SJSA1 (cell line): Measurements from ENCODE around the gene CAPNS1. TPM values are rescaled to one million over a fixed set of nuclear protein-coding genes. Genes with fewer than 3 reads are reported as not detected.
A peak's percentile ranks its signal among the peaks of the same experiment; 100 is the strongest.

Source experiments
- DNase-seq, 2 experiments: peaks; one replicate each; pipeline ENCODE4 v3.0.0-alpha.2; 2015 to 2020; ENCODE audit warnings: low spot score in 2 of 2, low read depth in 1 of 2
- H3K27ac ChIP-seq: fragments of 250-450 bp; sonication (Bioruptor Pico); 2 replicates; pipeline ENCODE4 v1.5.1; 2020; ENCODE audit warnings: mild to moderate bottlenecking, moderate library complexity
- H3K27me3 ChIP-seq: fragments of 250-450 bp; sonication (Bioruptor Pico); replicated peaks from 2 replicates; pipeline ENCODE4 v1.5.1; 2020; ENCODE audit warnings: mild to moderate bottlenecking, moderate library complexity
- H3K36me3 ChIP-seq: fragments of 250-450 bp; sonication (Bioruptor Pico); 2 replicates; pipeline ENCODE4 v1.5.1; 2020; ENCODE audit warnings: mild to moderate bottlenecking
- H3K4me1 ChIP-seq: fragments of 250-450 bp; sonication (Bioruptor Pico); replicated peaks from 2 replicates; pipeline ENCODE4 v1.6.1; 2021; ENCODE audit warnings: mild to moderate bottlenecking
- H3K4me3 ChIP-seq: fragments of 250-450 bp; sonication (Bioruptor Pico); 2 replicates; pipeline ENCODE4 v1.5.1; 2020; ENCODE audit warnings: mild to moderate bottlenecking
- H3K9me3 ChIP-seq: fragments of 250-450 bp; sonication (Bioruptor Pico); replicated peaks from 2 replicates; pipeline ENCODE4 v1.5.1; 2020; ENCODE audit warnings: mild to moderate bottlenecking
- total RNA-seq: library from RNA; depleted of rRNA; stranded (reverse); fragments of >200 nt; shearing (Covaris generic); gene quantifications from 2 replicates; pipeline ENCODE4 v1.2.3, GENCODE V29; 2014; rRNA removed

CAPNS1 gene
- total RNA-seq = 241 and 466 TPM in 2 replicates

- no peaks in the 10 kb centered on the region for H3K27me3 ChIP-seq
- H3K9me3 ChIP-seq = no peaks in the 10 kb centered on the region
- DNase-seq = peak; percentile 93 to 97
- H3K4me3 ChIP-seq = peak within 1 kb of the TSS; percentile 73
- peak within 1 kb of the TSS; percentile 93 for H3K27ac ChIP-seq
- H3K36me3 ChIP-seq = peaks cover 33% of the 10 kb centered on the region
- H3K4me1 ChIP-seq = peaks cover 24% of the 10 kb centered on the region
Observed at GRCh38 chr19:36139473-36140303, at the start of gene CAPNS1. TSS of gene CAPNS1 (plus strand) at chr19:36140066. CDS start at chr19:36141012, 946 bp downstream.

GRCh38 chr19:36090910-36091695 is 48.8 kb upstream of the CAPNS1 start:
- H3K36me3 ChIP-seq = peaks cover 85% of the 10 kb centered on the region
- H3K27me3 ChIP-seq = no peaks in the 10 kb centered on the region
- DNase-seq = no peak
- no peaks in the 10 kb centered on the region for H3K9me3 ChIP-seq
- no peak overlapping the region for H3K27ac ChIP-seq
- no peak overlapping the region for H3K4me3 ChIP-seq
- no peaks in the 10 kb centered on the region for H3K4me1 ChIP-seq

GRCh38 chr19:36092566-36092965 is 47.3 kb upstream of the CAPNS1 start:
- H3K9me3 ChIP-seq = no peaks in the 10 kb centered on the region
- no peaks in the 10 kb centered on the region for H3K4me1 ChIP-seq
- H3K4me3 ChIP-seq = no peak overlapping the region
- no peak for DNase-seq
- H3K36me3 ChIP-seq = peaks cover 85% of the 10 kb centered on the region
- no peaks in the 10 kb centered on the region for H3K27me3 ChIP-seq
- no peak overlapping the region for H3K27ac ChIP-seq

GRCh38 chr19:36093146-36093662 is 46.7 kb upstream of the CAPNS1 start:
- H3K4me3 ChIP-seq = no peak overlapping the region
- H3K27me3 ChIP-seq = no peaks in the 10 kb centered on the region
- no peaks in the 10 kb centered on the region for H3K9me3 ChIP-seq
- no peak for DNase-seq
- H3K4me1 ChIP-seq = no peaks in the 10 kb centered on the region
- peaks cover 82% of the 10 kb centered on the region for H3K36me3 ChIP-seq
- no peak overlapping the region for H3K27ac ChIP-seq

GRCh38 chr19:36093687-36094086 is 46.2 kb upstream of the CAPNS1 start:
- H3K9me3 ChIP-seq = no peaks in the 10 kb centered on the region
- DNase-seq = no peak
- H3K36me3 ChIP-seq = peaks cover 82% of the 10 kb centered on the region
- H3K27ac ChIP-seq = no peak overlapping the region
- no peaks in the 10 kb centered on the region for H3K27me3 ChIP-seq
- no peaks in the 10 kb centered on the region for H3K4me1 ChIP-seq
- H3K4me3 ChIP-seq = no peak overlapping the region

GRCh38 chr19:36097036-36097435 is 42.8 kb upstream of the CAPNS1 start:
- no peak overlapping the region for H3K4me3 ChIP-seq
- no peaks in the 10 kb centered on the region for H3K4me1 ChIP-seq
- DNase-seq = no peak
- no peak overlapping the region for H3K27ac ChIP-seq
- no peaks in the 10 kb centered on the region for H3K9me3 ChIP-seq
- H3K36me3 ChIP-seq = peaks cover 86% of the 10 kb centered on the region
- no peaks in the 10 kb centered on the region for H3K27me3 ChIP-seq

GRCh38 chr19:36099166-36099785 is 40.6 kb upstream of the CAPNS1 start:
- Histone ChIP-seq H3K4me3 (no peak overlapping the region), H3K4me1 (no peaks in the 10 kb centered on the region), H3K27me3 (no peaks in the 10 kb centered on the region), H3K36me3 (peaks cover 88% of the 10 kb centered on the region), H3K27ac (no peak overlapping the region), H3K9me3 (no peaks in the 10 kb centered on the region)
- DNase-seq = no peak

GRCh38 chr19:36100476-36100875 is 39.4 kb upstream of the CAPNS1 start:
- no peak for DNase-seq
- no peaks in the 10 kb centered on the region for H3K27me3 ChIP-seq
- H3K9me3 ChIP-seq = no peaks in the 10 kb centered on the region
- no peaks in the 10 kb centered on the region for H3K4me1 ChIP-seq
- peaks cover 91% of the 10 kb centered on the region for H3K36me3 ChIP-seq
- H3K27ac ChIP-seq = no peak overlapping the region
- no peak overlapping the region for H3K4me3 ChIP-seq

GRCh38 chr19:36101550-36102327 is 38.1 kb upstream of the CAPNS1 start:
- H3K36me3 ChIP-seq = peaks cover 94% of the 10 kb centered on the region
- no peaks in the 10 kb centered on the region for H3K27me3 ChIP-seq
- H3K9me3 ChIP-seq = no peaks in the 10 kb centered on the region
- H3K4me3 ChIP-seq = no peak overlapping the region
- H3K4me1 ChIP-seq = no peaks in the 10 kb centered on the region
- no peak overlapping the region for H3K27ac ChIP-seq
- no peak for DNase-seq

GRCh38 chr19:36103040-36103626 is 36.7 kb upstream of the CAPNS1 start:
- H3K9me3 ChIP-seq = no peaks in the 10 kb centered on the region
- no peak overlapping the region for H3K4me3 ChIP-seq
- H3K27me3 ChIP-seq = no peaks in the 10 kb centered on the region
- H3K4me1 ChIP-seq = no peaks in the 10 kb centered on the region
- peaks cover 87% of the 10 kb centered on the region for H3K36me3 ChIP-seq
- no peak overlapping the region for H3K27ac ChIP-seq
- DNase-seq = no peak

GRCh38 chr19:36103842-36104552 is 35.9 kb upstream of the CAPNS1 start:
- Histone ChIP-seq H3K27ac (no peak overlapping the region), H3K36me3 (peaks cover 80% of the 10 kb centered on the region), H3K9me3 (no peaks in the 10 kb centered on the region), H3K4me1 (no peaks in the 10 kb centered on the region), H3K27me3 (no peaks in the 10 kb centered on the region), H3K4me3 (no peak overlapping the region)
- DNase-seq = no peak

GRCh38 chr19:36106441-36106840 is 33.4 kb upstream of the CAPNS1 start:
- no peak overlapping the region for H3K4me3 ChIP-seq
- H3K27ac ChIP-seq = no peak overlapping the region
- H3K4me1 ChIP-seq = no peaks in the 10 kb centered on the region
- H3K9me3 ChIP-seq = no peaks in the 10 kb centered on the region
- H3K27me3 ChIP-seq = no peaks in the 10 kb centered on the region
- DNase-seq = no peak
- peaks cover 61% of the 10 kb centered on the region for H3K36me3 ChIP-seq
